IMR-90 (cell line): ENCODE results near the gene KPRP. TPM values are rescaled to one million over a fixed set of nuclear protein-coding genes. Genes with fewer than 3 reads are reported as not detected.

Experiments
- ATAC-seq: fragments of 200-7000 bp; cut with Tn5 transposase; 2 replicates; pipeline ENCODE4 v1.9.1; 2020; ENCODE audit warnings: low read depth, mild to moderate bottlenecking, moderate library complexity
- BruUV-seq: library from RNA; stranded (reverse); fragments of 400-500 nt; replicated peaks from 2 replicates; lab custom pipeline; 2021; lab: Mats Ljungman, UMichigan
- CTCF ChIA-PET: fragments of 300-600 bp; formaldehyde crosslinking; extraction: SDS; loops from one replicate; lab custom pipeline; 2021; ENCODE audit warnings: antibody characterized with exemption; lab: Yijun Ruan, JAX
- POLR2A ChIA-PET: fragments of 300-600 bp; sonication (Branson Sonifier 250); formaldehyde crosslinking; loops from one replicate; lab custom pipeline; 2022; ENCODE audit warnings: antibody characterized with exemption; ENCODE audit not compliant: unreplicated experiment; lab: Charles Lee
- DNase-seq: peaks from one replicate; pipeline ENCODE4 v3.0.0; 2013
- H2AFZ ChIP-seq: replicated peaks from 2 replicates; pipeline ENCODE3; 2013; ENCODE audit warnings: low read length, mild to moderate bottlenecking; ENCODE audit not compliant: poor library complexity
- H2AK5ac ChIP-seq: 2 replicates; pipeline ENCODE4 v1.6.1; 2013; ENCODE audit warnings: low read depth, low read length, inconsistent platforms
- H2AK9ac ChIP-seq: replicated peaks from 2 replicates; pipeline ENCODE3; 2013; ENCODE audit warnings: mild to moderate bottlenecking, low read depth, low read length, moderate library complexity; ENCODE audit not compliant: poor library complexity
- H2BK120ac ChIP-seq: 2 replicates; pipeline ENCODE4 v1.6.1; 2013; ENCODE audit warnings: low read depth, low read length, inconsistent platforms
- H2BK15ac ChIP-seq: 3 replicates; pipeline ENCODE4 v1.6.1; 2013; ENCODE audit warnings: low read depth, low read length, inconsistent platforms
- H2BK20ac ChIP-seq: 2 replicates; pipeline ENCODE4 v1.6.1; 2013; ENCODE audit warnings: low read depth, mild to moderate bottlenecking, inconsistent platforms, low read length, moderate library complexity
- H2BK5ac ChIP-seq: 2 replicates; pipeline ENCODE4 v1.6.1; 2013; ENCODE audit warnings: mild to moderate bottlenecking, low read depth, low read length, inconsistent platforms; ENCODE audit not compliant: poor library complexity, severe bottlenecking
- H3K14ac ChIP-seq: replicated peaks from 2 replicates; pipeline ENCODE4 v1.6.1; 2013; ENCODE audit warnings: low read depth, low read length, inconsistent platforms
- H3K18ac ChIP-seq: 2 replicates; pipeline ENCODE4 v1.6.1; 2013; ENCODE audit warnings: low read depth, low read length, control low read depth
- H3K23ac ChIP-seq: 2 replicates; pipeline ENCODE4 v1.6.1; 2013; ENCODE audit warnings: low read depth, low read length, inconsistent platforms
- H3K27ac ChIP-seq: 2 replicates; pipeline ENCODE4 v1.5.1; 2013; ENCODE audit warnings: mild to moderate bottlenecking, control low read depth, low read length; ENCODE audit not compliant: insufficient read depth
- H3K27me3 ChIP-seq: 2 replicates; pipeline ENCODE4 v1.6.1; 2013; ENCODE audit warnings: low read length; ENCODE audit not compliant: control insufficient read depth, insufficient read depth
- H3K36me3 ChIP-seq: 2 replicates; pipeline ENCODE4 v1.6.1; 2013; ENCODE audit warnings: low read length, mixed read lengths; ENCODE audit not compliant: control insufficient read depth, insufficient read depth
- H3K4ac ChIP-seq: 2 replicates; pipeline ENCODE4 v1.6.1; 2013; ENCODE audit warnings: low read depth, low read length, inconsistent platforms
- H3K4me1 ChIP-seq: 2 replicates; pipeline ENCODE4 v1.6.1; 2013; ENCODE audit warnings: low read length, mixed read lengths; ENCODE audit not compliant: control insufficient read depth, insufficient read depth
- H3K4me2 ChIP-seq: 2 replicates; pipeline ENCODE4 v1.6.1; 2013; ENCODE audit warnings: low read depth, mild to moderate bottlenecking, control low read depth, low read length, moderate library complexity
- H3K4me3 ChIP-seq: 2 replicates; pipeline ENCODE4 v1.5.1; 2013; ENCODE audit warnings: low read depth, mild to moderate bottlenecking, control low read depth, low read length, moderate library complexity; ENCODE audit not compliant: insufficient read depth
- H3K56ac ChIP-seq: 2 replicates; pipeline ENCODE4 v1.6.1; 2013; ENCODE audit warnings: low read length, inconsistent platforms; ENCODE audit not compliant: insufficient read depth; ENCODE audit errors: extremely low read depth
- H3K79me1 ChIP-seq, 2 experiments: 2 replicates each; pipeline ENCODE4 v1.6.1; 2013; ENCODE audit warnings: low read length in 2 of 2, inconsistent platforms in 1 of 2, low read depth in 1 of 2
- H3K9ac ChIP-seq: 2 replicates; pipeline ENCODE4 v1.6.1; 2013; ENCODE audit warnings: low read depth, low read length, control low read depth
- H3K9me1 ChIP-seq: 2 replicates; pipeline ENCODE4 v1.6.1; 2013; ENCODE audit warnings: low read length, inconsistent platforms; ENCODE audit not compliant: insufficient read depth
- H3K9me3 ChIP-seq: 2 replicates; pipeline ENCODE4 v1.6.1; 2013; ENCODE audit warnings: low read length; ENCODE audit not compliant: control insufficient read depth, insufficient read depth
- H4K20me1 ChIP-seq: 2 replicates; pipeline ENCODE4 v1.6.1; 2013; ENCODE audit warnings: low read length, inconsistent platforms; ENCODE audit not compliant: insufficient read depth
- H4K5ac ChIP-seq: 2 replicates; pipeline ENCODE4 v1.6.1; 2013; ENCODE audit warnings: mild to moderate bottlenecking, low read depth, low read length, control low read depth
- H4K8ac ChIP-seq, 2 experiments: 2 replicates each; pipeline ENCODE4 v1.6.1; 2013; ENCODE audit warnings: low read depth in 2 of 2, low read length in 2 of 2, control low read depth in 1 of 2, inconsistent platforms in 1 of 2
- H4K91ac ChIP-seq: 2 replicates; pipeline ENCODE4 v1.6.1; 2013; ENCODE audit warnings: low read depth, low read length, inconsistent platforms; ENCODE audit not compliant: insufficient read depth
- CHD1 ChIP-seq: IDR thresholded peaks from 2 replicates; pipeline ENCODE4 v1.6.1; 2012; ENCODE audit warnings: low read depth, low read length, improper control_type of control experiment
- WGBS, 2 experiments: methylation state at CpG; one replicate each; pipeline versions ENCODE4 v1.1.5 to v1.1.7; 2013; ENCODE audit warnings: missing lambda C conversion rate in 2 of 2; ENCODE audit not compliant: insufficient read length in 1 of 2; ENCODE audit errors: extremely low coverage in 2 of 2; 5-methylcytosine and 5-hydroxymethylcytosine counted together
- dilution Hi-C: fragments of 300-500 bp; cut with HindIII; formaldehyde crosslinking; loops from one replicate; pipeline ENCODE4 v1.14.3; 2018; ENCODE audit warnings: low sequenced_read_pairs; ENCODE audit not compliant: unreplicated experiment
- in situ Hi-C: fragments of 300-500 bp; cut with MboI; formaldehyde crosslinking; loops from 3 replicates; pipeline ENCODE4 v1.14.3; 2019; ENCODE audit warnings: low sequenced_read_pairs, inconsistent platforms, mixed read lengths
- intact Hi-C: fragments of 100-400 bp; cut with micrococcal nuclease; formaldehyde crosslinking; loops from 2 replicates; pipeline ENCODE4 v1.10.0; 2022
- polyA plus RNA-seq, 3 experiments: library from polyadenylated mRNA; depleted of rRNA; stranded (reverse); fragments of >200 nt; gene quantifications; 2 replicates each; pipeline ENCODE4 v1.2.3, GENCODE V29; 2012; ENCODE audit warnings: low replicate concordance in 1 of 3
- total RNA-seq: library from RNA; depleted of rRNA; stranded (reverse); fragments of >200 nt; gene quantifications from 2 replicates; pipeline ENCODE4 v1.2.3, GENCODE V29; 2012

KPRP gene
- total and polyA plus RNA-seq, 2 of the 4 experiments (the other 2 are of a cell fraction) = not detected

DNA sequence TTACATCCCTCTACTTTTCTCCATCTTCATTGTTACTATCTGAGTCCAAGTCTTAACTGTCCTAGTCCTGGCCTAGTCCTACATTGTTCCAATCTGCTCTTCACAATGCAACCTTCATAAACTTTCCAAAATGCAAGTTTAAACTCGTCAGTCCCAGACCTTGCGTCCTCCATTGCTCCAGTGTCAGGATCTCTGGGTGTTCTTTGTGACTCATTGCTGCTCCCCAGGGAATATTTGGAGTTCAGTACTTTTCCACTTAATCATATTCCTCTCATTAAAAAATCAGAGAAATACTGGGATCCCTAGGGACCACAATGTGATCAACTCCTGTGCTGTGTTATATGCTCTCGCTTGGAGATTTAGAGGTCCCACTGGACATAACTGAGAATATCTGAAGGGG lies 18.0 kb upstream of the KPRP start:
- WGBS, 2 experiments = 80% methylated on average over 1 of the region's 3 CpGs; no CpG with 5 or more reads in 1 of the 2 experiments
- no peak overlapping the region for H4K91ac ChIP-seq
- no peak overlapping the region for H3K4ac ChIP-seq
- no peaks in the 10 kb centered on the region for H3K79me1 ChIP-seq
- DNase-seq = no peak
- ATAC-seq = no peak
- in situ Hi-C loops (no loop called here), intact Hi-C loops (no loop called here), dilution Hi-C loops (no loop called here)
- ChIA-PET CTCF (no interaction called here), POLR2A (no interaction called here)
- no peaks in the 10 kb centered on the region for H3K9me1 ChIP-seq
- H2BK20ac ChIP-seq = no peak overlapping the region
- TF ChIP-seq CHD1 = no peak
- no peaks in the 10 kb centered on the region for H3K9me3 ChIP-seq
- H2BK5ac ChIP-seq = no peak overlapping the region
- no peak overlapping the region for H3K9ac ChIP-seq
- H2AK9ac ChIP-seq = no peak overlapping the region
- H3K4me1 ChIP-seq = no peaks in the 10 kb centered on the region; the same call in 1 of the 2 replicates
- H3K14ac ChIP-seq = no peak overlapping the region
- BruUV-seq = no TSS peak
- H2BK15ac ChIP-seq = no peak overlapping the region
- no peak overlapping the region for H3K23ac ChIP-seq
- no peak overlapping the region for H3K27ac ChIP-seq
- H3K18ac ChIP-seq = no peak overlapping the region
- H3K56ac ChIP-seq = no peak overlapping the region
- H3K36me3 ChIP-seq = no peaks in the 10 kb centered on the region
- no peak overlapping the region for H3K4me2 ChIP-seq
- H2AFZ ChIP-seq = no peak overlapping the region
- H3K4me3 ChIP-seq = no peak overlapping the region
- no peak overlapping the region for H4K5ac ChIP-seq
- no peak overlapping the region for H4K8ac ChIP-seq
- no peak overlapping the region for H2AK5ac ChIP-seq
- H4K20me1 ChIP-seq = no peaks in the 10 kb centered on the region
- no peak overlapping the region for H2BK120ac ChIP-seq
- no peaks in the 10 kb centered on the region for H3K27me3 ChIP-seq
